Urothelium cell line (cell line): ENCODE results near the gene PPP1R15A.
"Not testable (repeated sequence)": the region's sequence is repeated elsewhere in the genome, so short reads cannot be mapped to it uniquely, and the experiment has no call there.

Source experiments
- DNase-seq: peaks from one replicate; pipeline ENCODE4 v3.0.0; 2011; ENCODE audit warnings: low spot score, mixed read lengths
- FAIRE-seq: peaks from 2 replicates; lab custom pipeline; 2011; peaks lifted over from hg19 to GRCh38; lab: Jason Lieb, UNC

Gene PPP1R15A

DNA sequence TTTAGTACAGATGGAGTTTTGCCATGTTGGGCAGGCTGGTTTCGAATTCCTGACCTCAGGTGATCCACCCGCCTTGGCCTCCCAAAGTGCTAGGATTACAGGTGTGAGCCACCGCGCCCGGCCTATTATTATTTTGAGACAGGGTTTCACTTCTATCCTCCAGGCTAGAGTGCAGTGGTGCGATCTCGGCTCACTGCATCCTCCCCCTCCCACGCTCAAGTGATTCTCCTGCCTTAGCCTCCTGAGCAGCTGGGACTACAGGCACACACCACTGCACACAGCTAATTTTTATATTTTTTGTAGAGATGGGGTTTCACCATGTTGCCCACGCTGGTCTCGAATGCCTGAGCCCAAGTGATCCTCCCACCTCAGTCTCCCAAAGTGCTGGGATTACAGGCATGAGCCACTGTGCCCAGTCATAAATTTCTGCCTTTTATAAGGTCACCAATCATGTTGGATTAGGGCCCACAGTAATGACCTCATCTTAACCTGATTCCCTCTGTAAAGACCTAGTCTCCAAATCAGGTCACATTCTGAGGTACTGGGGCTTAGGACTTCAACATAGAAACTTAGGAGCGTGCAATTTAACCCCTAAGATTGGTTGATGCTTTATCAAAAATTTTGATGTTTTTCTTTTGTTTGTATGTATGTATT is 37.3 kb downstream of the PPP1R15A start:
- not testable (repeated sequence) for FAIRE-seq, DNase-seq

DNA sequence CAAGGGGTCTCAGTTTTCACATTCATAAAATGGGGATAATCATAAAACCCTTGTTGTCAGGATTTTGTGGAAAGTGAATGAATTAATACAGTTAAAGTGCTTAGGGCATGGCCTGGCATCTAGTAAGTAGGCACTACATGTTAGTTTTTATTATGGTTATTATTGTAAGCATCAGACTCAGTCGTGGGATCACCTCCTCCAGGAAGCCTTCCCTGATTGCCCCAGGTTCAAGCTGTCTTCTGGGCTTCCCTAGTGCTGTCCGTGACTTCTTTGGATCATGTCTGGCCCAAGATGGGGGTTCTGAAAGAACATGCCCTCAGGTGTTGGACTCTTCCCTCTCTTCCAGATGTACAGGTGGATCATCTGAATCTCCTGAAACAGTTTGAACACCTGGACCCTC is 38.6 kb downstream of the PPP1R15A start:
- FAIRE-seq (no peak), DNase-seq (no peak)

DNA sequence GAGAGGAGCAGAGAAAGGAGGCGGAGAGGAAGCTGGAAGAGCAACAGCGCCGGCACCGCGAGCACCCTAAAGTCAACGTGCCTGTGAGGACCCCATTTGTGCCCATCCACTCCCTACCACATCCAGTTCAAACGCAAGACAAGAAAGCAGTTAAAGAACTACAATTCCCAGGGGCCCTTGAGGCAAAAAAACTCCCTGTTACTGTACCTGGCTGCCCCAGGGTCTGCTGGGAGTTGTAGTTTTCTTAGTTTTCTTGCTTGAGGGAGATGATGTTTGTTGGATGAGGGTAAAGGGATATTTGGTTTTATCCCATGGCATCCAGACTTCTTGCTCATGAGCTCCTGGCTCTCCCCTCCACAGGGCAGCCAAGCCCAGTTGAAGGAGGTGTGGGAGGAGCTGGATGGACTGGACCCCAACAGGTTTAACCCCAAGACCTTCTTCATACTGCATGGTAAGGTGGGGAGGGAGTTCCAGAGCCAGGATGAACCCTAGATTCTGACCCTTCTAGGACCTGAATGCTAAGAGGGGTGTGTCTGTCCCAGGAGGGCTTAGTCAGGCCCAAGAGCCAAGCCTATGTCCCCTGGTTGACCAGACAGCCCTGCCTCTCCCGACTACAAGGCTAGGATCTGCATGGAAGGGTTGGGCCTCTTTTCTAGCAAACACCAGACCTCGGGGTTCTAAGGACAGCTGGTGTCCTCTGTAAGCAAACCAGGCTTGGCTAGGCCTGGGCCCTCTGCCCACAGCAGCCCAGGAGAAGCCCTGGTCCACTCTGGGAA is 41.1 kb downstream of the PPP1R15A start:
- no peak for FAIRE-seq
- no peak for DNase-seq

DNA sequence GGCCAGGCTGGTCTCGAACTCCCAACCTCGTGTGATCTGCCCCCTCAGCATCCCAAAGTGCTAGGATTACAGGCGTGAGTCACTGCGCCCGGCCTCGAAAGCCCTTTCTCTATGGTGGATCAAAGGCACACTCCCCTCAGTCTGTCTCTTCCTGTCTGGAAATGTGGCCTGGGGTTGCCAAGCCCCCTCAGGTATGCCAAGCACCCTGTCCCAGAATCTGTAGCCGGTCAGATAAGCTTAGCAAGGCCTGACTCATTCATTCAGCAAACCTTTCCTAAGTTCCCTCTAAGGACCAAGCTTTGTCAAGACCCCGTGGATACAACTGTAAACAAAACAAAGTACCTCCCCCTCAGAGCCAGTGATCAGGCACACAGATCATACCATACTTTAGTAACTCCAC is 42.0 kb downstream of the PPP1R15A start:
- FAIRE-seq (no peak), DNase-seq (no peak)

DNA sequence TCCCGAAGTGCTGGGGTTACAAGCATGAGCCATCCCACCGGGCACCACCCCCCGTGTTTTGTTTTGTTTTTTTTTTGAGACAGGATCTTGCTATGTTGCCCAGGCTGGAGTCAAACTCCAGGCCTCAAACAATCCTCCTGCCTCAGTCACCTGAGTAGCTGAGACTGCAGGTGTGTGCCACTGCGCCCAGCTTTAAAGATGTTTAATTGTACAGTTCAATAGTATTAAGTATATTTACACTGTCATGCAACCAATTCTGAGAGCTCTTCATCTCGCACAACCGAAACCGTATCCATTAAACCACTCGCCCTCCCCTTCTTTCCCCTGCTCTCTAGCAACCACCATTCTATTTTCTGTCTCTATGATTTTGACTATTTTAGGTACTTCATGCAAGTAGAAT is 43.5 kb downstream of the PPP1R15A start:
- DNase-seq = no peak
- no peak for FAIRE-seq

DNA sequence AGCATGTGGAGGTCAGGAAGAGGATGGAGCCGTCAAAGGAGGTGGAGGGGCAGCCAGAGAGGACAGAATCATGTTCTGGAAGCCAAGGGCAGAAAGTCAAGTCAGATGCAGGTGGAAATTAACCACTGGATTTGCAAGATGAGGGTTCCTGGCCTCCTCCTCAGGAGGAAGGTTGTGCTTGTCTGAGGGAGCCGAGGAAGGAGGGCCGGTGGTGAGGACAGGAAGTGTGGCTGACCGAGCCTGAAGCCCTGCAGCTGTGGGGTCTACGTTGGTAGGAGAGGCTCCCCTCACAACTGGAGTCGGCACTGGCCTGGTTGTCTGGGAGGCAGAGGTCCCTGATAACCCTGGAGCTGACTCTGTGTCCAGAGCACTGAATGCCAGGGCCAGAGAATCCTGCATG is 45.9 kb downstream of the PPP1R15A start:
- FAIRE-seq = no peak

DNA sequence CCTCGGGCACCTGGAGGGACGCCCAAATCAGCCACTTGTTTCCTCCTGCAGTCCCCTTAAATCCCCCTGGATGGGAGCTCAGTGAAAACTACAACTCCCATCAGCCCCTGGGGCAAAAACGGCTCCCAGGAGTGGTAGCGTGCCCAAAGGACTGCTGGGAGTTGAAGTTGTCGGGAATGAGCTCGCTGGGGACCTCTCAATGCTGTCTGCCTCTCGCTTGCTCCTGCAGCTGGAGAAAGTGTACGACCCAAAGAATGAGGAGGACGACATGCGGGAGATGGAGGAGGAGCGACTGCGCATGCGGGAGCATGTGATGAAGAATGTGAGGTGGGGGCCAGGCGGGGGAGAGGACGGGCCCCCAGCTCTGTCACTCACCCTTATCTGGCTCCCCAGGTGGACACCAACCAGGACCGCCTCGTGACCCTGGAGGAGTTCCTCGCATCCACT is 46.6 kb downstream of the PPP1R15A start:
- peak; percentile 41 for DNase-seq
- no peak for FAIRE-seq

More for the DNA sequence above, 45.9 kb downstream of the PPP1R15A start:
- DNase-seq = no peak

DNA sequence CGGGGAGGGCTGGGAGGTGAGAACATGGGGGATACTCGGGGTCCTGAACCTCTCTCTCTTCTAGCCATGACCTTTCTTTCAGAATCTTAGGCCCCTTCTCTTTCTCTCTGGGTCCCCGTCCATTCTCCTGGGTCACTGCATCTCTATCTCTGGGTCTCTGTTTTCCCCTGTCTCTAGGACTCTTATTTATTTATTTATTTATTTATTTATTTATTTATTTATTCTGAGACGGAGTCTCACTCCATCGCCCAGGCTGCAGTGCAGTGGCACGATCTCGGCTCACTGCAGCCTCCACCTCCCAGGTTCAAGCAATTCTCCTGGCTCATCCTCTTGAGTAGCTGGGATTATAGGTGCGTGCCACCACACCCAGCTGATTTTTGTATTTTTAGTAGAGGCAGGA is 47.0 kb downstream of the PPP1R15A start:
- DNase-seq, FAIRE-seq: not testable (repeated sequence)

DNA sequence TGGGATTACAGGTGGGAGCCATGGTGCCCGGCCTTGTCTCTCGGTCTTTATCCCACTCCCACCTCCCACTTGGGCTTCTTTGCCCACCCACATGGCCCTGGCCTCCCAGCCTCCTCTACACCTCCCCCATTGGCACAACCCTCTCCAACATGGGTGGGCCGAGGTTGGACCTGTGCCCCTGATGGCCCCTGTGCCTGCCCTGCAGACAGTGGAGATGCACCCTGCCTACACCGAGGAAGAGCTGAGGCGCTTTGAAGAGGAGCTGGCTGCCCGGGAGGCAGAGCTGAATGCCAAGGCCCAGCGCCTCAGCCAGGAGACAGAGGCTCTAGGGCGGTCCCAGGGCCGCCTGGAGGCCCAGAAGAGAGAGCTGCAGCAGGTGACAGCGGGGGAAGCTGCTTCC is 48.7 kb downstream of the PPP1R15A start:
- no peak for DNase-seq
- no peak for FAIRE-seq

DNA sequence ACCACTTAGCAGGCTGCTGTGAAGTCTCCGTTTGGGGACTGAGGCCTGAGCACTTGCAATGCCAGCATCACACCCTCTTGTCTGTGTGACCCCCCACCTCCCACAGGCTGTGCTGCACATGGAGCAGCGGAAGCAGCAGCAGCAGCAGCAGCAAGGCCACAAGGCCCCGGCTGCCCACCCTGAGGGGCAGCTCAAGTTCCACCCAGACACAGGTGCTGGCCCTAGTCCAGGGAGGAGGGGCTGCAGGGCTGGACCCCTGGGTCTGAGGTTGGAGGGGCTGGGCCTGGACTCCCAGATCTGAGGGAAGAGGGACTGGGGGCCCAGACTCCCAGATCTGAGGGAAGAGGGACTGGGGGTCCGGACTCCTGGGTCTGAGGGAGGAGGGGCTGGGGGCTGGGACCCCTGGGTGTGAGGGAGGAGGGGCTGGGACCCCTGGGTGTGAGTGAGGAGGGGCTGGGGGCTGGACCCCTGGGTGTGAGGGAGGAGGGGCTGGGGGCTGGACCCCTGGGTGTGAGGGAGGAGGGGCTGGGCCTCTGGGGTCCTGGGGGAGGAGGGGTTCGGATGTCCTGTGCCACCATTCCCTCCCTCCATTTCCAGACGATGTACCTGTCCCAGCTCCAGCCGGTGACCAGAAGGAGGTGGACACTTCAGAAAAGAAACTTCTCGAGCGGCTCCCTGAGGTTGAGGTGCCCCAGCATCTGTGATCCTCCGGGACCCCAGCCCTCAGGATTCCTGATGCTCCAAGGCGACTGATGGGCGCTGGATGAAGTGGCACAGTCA is 49.7 kb downstream of the PPP1R15A start:
- no peak for DNase-seq
- no peak for FAIRE-seq

DNA sequence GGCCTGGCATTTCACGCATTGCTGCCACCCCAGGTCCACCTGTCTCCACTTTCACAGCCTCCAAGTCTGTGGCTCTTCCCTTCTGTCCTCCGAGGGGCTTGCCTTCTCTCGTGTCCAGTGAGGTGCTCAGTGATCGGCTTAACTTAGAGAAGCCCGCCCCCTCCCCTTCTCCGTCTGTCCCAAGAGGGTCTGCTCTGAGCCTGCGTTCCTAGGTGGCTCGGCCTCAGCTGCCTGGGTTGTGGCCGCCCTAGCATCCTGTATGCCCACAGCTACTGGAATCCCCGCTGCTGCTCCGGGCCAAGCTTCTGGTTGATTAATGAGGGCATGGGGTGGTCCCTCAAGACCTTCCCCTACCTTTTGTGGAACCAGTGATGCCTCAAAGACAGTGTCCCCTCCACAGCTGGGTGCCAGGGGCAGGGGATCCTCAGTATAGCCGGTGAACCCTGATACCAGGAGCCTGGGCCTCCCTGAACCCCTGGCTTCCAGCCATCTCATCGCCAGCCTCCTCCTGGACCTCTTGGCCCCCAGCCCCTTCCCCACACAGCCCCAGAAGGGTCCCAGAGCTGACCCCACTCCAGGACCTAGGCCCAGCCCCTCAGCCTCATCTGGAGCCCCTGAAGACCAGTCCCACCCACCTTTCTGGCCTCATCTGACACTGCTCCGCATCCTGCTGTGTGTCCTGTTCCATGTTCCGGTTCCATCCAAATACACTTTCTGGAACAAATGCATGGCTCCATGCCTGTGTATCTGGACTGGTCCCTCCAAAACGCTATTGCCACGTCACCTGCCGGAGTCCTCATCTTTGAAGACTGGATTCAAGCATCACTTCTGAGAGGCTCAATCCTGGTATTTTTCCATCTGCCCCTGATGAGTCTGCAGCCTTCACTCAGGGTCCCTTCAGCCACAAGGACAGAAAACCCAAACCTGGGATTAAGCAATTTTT is 50.6 kb downstream of the PPP1R15A start:
- no peak for FAIRE-seq

DNA sequence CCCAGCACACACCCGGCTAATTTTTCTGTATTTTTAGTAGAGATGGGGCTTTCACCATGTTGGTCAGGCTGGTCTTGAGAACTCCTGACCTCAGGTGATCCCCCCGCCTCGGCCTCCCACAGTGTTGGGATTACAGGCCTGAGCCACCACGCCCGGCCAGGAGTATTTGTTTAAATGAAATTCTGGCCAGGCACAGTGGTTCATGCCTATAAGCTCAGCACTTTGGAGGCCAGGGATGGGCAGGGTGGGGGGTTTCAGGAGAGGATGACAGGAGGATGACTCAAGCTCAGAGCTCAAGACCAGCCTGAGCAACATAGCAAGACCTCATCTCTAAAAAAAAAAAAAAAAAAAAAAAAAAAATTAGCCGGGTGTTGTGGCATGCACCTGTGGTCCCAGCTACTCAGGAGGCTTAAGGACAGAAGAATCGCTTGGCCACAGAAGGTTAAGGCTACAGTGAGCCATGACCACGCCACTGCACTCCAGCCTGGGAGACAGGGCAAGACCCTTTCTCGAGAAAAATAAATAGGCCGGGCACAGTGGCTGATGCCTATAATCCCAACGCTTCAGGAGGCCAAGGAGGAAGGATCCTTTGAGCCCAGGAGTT is 53.1 kb downstream of the PPP1R15A start:
- DNase-seq (peak; percentile 68), FAIRE-seq (no peak)

More for the DNA sequence above, 50.6 kb downstream of the PPP1R15A start:
- no peak for DNase-seq
